Vagina (tissue), 2 donors: ENCODE results near the gene NTM.

ENCODE experiments used
- POLR2A ChIP-seq, 2 donors: fragments of 450-650 bp; IDR thresholded peaks; one replicate each; pipeline ENCODE4 v1.6.1; 2017; ENCODE audit warnings: antibody characterized with exemption in 2 of 2, mild to moderate bottlenecking in 2 of 2, moderate library complexity in 2 of 2
- POLR2AphosphoS5 ChIP-seq, 2 donors: sonication (generic); formaldehyde crosslinking; IDR thresholded peaks; one replicate each; pipeline ENCODE4 v1.9.0; 2017; ENCODE audit warnings: antibody characterized with exemption in 2 of 2, mild to moderate bottlenecking in 2 of 2, low read depth in 1 of 2; ENCODE audit not compliant: insufficient read depth in 1 of 2
- TF ChIP-seq, protein P1 (sequence below), 3 experiments: fragments of 450-650 bp in 2 of 3; fragments of 200-600 bp in 1 of 3; sonication (generic) in 1 of 3; IDR thresholded peaks; one replicate each; pipeline ENCODE4 v1.5.1; 2017 to 2019; ENCODE audit warnings: antibody characterized with exemption in 3 of 3, mild to moderate bottlenecking in 2 of 3, moderate library complexity in 2 of 3

DNA sequence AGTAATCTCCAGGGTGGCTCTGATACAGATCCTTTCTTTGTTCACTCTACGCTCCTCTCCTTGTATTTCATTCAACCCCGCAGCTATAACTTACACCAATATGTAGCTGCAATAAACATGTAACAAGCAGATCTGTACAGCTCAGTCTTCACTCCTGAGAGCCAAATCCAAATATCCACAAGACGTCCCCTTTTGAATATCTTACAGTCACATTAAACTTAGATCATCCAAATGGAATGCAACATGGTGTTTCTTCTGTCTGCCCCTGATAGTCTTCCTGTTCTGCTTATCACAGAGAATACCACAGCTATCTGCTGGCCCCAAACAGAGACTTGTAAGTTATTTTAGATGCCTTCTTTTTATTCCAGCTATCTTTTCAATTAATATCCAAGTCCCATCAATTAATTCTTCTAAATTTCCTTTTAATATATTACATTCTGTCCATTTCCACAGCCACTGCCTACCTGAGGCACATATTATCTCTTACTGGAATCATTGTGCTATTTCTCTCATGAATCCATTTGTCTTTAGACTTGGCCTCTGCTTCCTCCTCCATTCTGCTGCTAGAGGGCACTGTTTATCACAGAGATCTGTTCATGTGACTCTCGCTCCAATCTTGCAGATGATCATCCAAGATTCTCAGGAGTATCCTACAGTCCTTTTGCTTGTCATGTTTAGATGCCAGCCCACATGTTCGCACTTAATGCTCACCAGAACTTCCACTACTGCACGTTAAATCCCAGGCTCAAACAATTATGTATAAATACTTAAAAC, 908.6 kb downstream of the NTM start:
- TF ChIP-seq, protein P1, sequence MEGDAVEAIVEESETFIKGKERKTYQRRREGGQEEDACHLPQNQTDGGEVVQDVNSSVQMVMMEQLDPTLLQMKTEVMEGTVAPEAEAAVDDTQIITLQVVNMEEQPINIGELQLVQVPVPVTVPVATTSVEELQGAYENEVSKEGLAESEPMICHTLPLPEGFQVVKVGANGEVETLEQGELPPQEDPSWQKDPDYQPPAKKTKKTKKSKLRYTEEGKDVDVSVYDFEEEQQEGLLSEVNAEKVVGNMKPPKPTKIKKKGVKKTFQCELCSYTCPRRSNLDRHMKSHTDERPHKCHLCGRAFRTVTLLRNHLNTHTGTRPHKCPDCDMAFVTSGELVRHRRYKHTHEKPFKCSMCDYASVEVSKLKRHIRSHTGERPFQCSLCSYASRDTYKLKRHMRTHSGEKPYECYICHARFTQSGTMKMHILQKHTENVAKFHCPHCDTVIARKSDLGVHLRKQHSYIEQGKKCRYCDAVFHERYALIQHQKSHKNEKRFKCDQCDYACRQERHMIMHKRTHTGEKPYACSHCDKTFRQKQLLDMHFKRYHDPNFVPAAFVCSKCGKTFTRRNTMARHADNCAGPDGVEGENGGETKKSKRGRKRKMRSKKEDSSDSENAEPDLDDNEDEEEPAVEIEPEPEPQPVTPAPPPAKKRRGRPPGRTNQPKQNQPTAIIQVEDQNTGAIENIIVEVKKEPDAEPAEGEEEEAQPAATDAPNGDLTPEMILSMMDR (IDR thresholded peaks at IDR 0.05) = no peak
- no peak for TF ChIP-seq POLR2A (IDR thresholded peaks at IDR 0.05)
- no peak for TF ChIP-seq POLR2AphosphoS5 (IDR thresholded peaks at IDR 0.05; ENCODE audit: insufficient read depth in 1 of 2, low read depth in 1 of 2)
